Right lobe of liver (tissue), 4 donors: ENCODE data around the gene PTPN13.

ENCODE experiments used
- POLR2A ChIP-seq: fragments of 450-650 bp; IDR thresholded peaks from one replicate; pipeline ENCODE4 v1.6.1; 2017; ENCODE audit warnings: antibody characterized with exemption, mild to moderate bottlenecking
- TF ChIP-seq, protein P1 (sequence below), 4 donors: fragments of 200-600 bp in 3 of 4; fragments of 450-650 bp in 1 of 4; IDR thresholded peaks; one replicate each; pipeline versions ENCODE4 v1.5.1 to v1.8.0; 2016 to 2022; ENCODE audit warnings: antibody characterized with exemption in 4 of 4, mild to moderate bottlenecking in 2 of 4
- donor health status: DM: no; HTN: no; CAD: no.
- donor health status: DM: no; HTN: no; CAD: no.
- donor health status: DM: no; HTN: yes; CAD: no.

DNA sequence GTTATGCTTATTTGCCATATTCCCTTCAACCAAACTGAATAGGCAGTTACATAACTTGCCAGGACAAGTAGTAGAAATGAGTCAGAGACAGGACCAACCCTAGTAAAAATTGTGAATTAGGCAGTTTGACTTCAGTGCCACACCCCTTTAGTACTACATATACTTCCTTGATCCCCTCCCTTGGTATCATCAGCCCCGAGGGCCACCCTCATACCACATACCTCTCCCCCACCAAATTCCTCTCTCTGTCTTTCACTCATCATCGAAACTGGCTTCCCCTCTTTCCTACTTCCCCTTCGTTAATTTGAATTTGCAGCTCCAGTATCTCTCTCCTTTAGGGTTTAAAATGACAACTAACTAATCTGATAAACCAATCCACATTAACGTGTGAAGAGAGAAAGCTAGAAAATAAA, 7.9 kb upstream of the PTPN13 start:
- TF ChIP-seq, protein P1, sequence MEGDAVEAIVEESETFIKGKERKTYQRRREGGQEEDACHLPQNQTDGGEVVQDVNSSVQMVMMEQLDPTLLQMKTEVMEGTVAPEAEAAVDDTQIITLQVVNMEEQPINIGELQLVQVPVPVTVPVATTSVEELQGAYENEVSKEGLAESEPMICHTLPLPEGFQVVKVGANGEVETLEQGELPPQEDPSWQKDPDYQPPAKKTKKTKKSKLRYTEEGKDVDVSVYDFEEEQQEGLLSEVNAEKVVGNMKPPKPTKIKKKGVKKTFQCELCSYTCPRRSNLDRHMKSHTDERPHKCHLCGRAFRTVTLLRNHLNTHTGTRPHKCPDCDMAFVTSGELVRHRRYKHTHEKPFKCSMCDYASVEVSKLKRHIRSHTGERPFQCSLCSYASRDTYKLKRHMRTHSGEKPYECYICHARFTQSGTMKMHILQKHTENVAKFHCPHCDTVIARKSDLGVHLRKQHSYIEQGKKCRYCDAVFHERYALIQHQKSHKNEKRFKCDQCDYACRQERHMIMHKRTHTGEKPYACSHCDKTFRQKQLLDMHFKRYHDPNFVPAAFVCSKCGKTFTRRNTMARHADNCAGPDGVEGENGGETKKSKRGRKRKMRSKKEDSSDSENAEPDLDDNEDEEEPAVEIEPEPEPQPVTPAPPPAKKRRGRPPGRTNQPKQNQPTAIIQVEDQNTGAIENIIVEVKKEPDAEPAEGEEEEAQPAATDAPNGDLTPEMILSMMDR (IDR thresholded peaks at IDR 0.05): no peak
- TF ChIP-seq POLR2A: no peak
